GM06990 (cell line): Measurements from ENCODE around the gene CCSER2.

ENCODE experiments used
- DNase-seq: peaks from one replicate; pipeline ENCODE4 v3.0.0-alpha.2; 2011; ENCODE audit not compliant: insufficient read length; ENCODE audit errors: extremely low read depth
- H3K27me3 ChIP-seq: replicated peaks from 2 replicates; pipeline ENCODE4 v1.6.0; 2011; ENCODE audit warnings: low read length; ENCODE audit not compliant: control insufficient read depth, insufficient read depth
- H3K36me3 ChIP-seq: 2 replicates; pipeline ENCODE4 v1.5.1; 2011; ENCODE audit warnings: low read length; ENCODE audit not compliant: control insufficient read depth, insufficient read depth
- H3K4me3 ChIP-seq: replicated peaks from 2 replicates; pipeline ENCODE4 v1.5.1; 2011; ENCODE audit warnings: low read depth, mild to moderate bottlenecking, control low read depth, low read length
- CTCF ChIP-seq: IDR thresholded peaks from 2 replicates; pipeline ENCODE4 v1.5.1; 2011; ENCODE audit warnings: low read length, control low read depth, mild to moderate bottlenecking, inconsistent platforms; ENCODE audit not compliant: insufficient read depth, poor library complexity, severe bottlenecking

CCSER2 gene

GRCh38 chr10:84517554-84517953 is 189.2 kb downstream of the CCSER2 start:
- no peak for TF ChIP-seq CTCF
- DNase-seq = no peak
- H3K36me3 ChIP-seq = no peaks in the 10 kb centered on the region; the same call in 1 of the 2 replicates
- H3K4me3 ChIP-seq = no peak overlapping the region
- H3K27me3 ChIP-seq = no peaks in the 10 kb centered on the region

- TF ChIP-seq CTCF = no peak
- Histone ChIP-seq H3K36me3 (no peaks in the 10 kb centered on the region), H3K27me3 (no peaks in the 10 kb centered on the region), H3K4me3 (no peak overlapping the region)
- DNase-seq = no peak
These were observed 190.8 kb downstream of the CCSER2 start for GRCh38 chr10:84519235-84519634.

GRCh38 chr10:84521013-84521412 is 192.6 kb downstream of the CCSER2 start:
- Histone ChIP-seq H3K36me3 (no peaks in the 10 kb centered on the region), H3K4me3 (no peak overlapping the region), H3K27me3 (no peaks in the 10 kb centered on the region)
- no peak for TF ChIP-seq CTCF
- DNase-seq = no peak

GRCh38 chr10:84521468-84521867 is 193.1 kb downstream of the CCSER2 start:
- no peak for DNase-seq
- Histone ChIP-seq H3K36me3 (no peaks in the 10 kb centered on the region), H3K27me3 (no peaks in the 10 kb centered on the region), H3K4me3 (no peak overlapping the region)
- no peak for TF ChIP-seq CTCF

GRCh38 chr10:84522612-84523462 is 194.4 kb downstream of the CCSER2 start:
- H3K27me3 ChIP-seq = no peaks in the 10 kb centered on the region
- no peak for DNase-seq
- H3K4me3 ChIP-seq = no peak overlapping the region
- H3K36me3 ChIP-seq = no peaks in the 10 kb centered on the region
- TF ChIP-seq CTCF = no peak
